OCI-LY3 (cell line): ENCODE results near the gene IL2RG.

ENCODE experiments used
- CTCF ChIP-seq: fragments of 200-600, 300-600 bp; sonication (generic); IDR thresholded peaks from 2 replicates; pipeline ENCODE4 v1.5.1; 2014; ENCODE audit warnings: antibody characterized with exemption, low read length, low read depth
- EZH2phosphoT487 ChIP-seq: fragments of 200-600 bp; shearing (Covaris generic); IDR thresholded peaks from 2 replicates; pipeline ENCODE4 v1.6.1; 2018; ENCODE audit warnings: antibody characterized with exemption, mixed run types, low read depth

- TF ChIP-seq CTCF (no peak), EZH2phosphoT487 (no peak)
Measured at GRCh38 chrX:71107762-71108360, 3.5 kb downstream of the IL2RG start.
